ENCODE data around the gene ASCL5. TPM values are rescaled to one million over a fixed set of nuclear protein-coding genes. Genes with fewer than 3 reads are reported as not detected.

The ASCL5 gene
- polyA plus RNA-seq, 4 donors: 0.11 to 0.20 (median 0.17) TPM; not detected in 1

DNA sequence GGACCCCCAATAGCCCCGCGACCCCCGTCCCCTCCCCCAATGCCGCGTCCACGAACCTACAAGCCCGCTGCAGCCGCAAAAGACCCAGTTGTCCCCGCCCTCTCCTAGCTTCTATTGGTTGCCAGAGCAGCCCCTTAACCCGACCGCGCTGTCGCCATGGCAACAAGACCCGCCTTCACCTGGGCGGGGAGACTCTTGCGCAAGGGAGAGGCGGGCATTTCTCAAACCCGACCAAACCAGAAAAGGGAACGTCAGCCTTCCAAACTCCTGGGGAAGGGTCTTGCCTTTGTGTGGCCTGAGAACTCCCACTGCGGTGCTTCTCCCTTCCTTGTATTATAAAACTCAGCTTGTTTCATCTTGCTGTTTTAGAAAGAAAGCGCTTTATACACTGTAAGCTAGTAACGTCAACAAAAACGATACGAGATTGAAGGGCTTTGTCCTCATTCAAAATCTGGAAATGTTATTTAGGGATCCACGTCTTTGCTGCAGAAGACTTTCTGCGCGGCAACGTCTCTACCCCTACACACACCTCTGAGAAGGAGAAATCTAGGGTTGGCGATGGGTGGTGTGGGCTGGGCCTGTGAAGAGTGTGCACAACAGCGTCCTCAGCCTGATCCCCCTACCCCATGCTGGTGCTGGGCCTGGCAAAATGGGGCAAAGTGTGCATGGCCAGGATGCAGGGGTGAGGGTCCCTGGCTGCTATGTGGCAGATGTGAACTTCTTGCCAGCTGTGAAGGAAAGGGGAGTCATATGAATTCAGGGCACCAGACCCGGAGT, 27.6 kb upstream of the ASCL5 start, which contains the start of gene TMEM9:
TSS of gene TMEM9 (minus strand) at position 86 of the 777 bp plus-strand sequence. CDS start 551 bp downstream, outside the sequence.
- peak; percentile 96 to 99 (median 97) for DNase-seq (ENCODE audit: low read depth in 4 of 4, low spot score in 3 of 4)

- peak in 1 of 4 donors; percentile 32 for DNase-seq (ENCODE audit: low read depth in 4 of 4, low spot score in 3 of 4)
Observed at GRCh38 chr1:201153474-201154388, 26.7 kb upstream of the ASCL5 start.

DNA sequence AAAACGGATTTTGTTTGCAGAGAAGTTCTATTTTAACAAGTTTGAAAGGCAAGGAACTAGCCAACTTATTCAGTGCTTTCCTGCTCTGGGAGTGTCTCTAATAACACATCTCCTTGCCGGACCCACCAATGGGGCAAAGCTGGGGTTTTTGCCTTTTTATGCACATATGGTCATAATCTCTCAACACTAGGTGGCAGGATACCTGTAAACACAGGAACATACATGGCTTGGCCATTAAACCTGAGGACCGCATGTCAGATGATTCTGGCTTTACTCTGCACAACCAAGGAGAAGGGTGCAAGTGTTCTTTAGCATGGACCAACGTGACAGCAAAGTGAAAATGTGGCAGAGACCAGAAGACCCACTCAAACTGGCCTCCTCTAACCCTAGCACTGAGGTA, 22.4 kb upstream of the ASCL5 start:
- no peak for DNase-seq (ENCODE audit: low read depth in 4 of 4, low spot score in 3 of 4)

GRCh38 chr1:201147396-201148015, 20.5 kb upstream of the ASCL5 start:
- DNase-seq (ENCODE audit: low read depth in 4 of 4, low spot score in 3 of 4): no peak

DNA sequence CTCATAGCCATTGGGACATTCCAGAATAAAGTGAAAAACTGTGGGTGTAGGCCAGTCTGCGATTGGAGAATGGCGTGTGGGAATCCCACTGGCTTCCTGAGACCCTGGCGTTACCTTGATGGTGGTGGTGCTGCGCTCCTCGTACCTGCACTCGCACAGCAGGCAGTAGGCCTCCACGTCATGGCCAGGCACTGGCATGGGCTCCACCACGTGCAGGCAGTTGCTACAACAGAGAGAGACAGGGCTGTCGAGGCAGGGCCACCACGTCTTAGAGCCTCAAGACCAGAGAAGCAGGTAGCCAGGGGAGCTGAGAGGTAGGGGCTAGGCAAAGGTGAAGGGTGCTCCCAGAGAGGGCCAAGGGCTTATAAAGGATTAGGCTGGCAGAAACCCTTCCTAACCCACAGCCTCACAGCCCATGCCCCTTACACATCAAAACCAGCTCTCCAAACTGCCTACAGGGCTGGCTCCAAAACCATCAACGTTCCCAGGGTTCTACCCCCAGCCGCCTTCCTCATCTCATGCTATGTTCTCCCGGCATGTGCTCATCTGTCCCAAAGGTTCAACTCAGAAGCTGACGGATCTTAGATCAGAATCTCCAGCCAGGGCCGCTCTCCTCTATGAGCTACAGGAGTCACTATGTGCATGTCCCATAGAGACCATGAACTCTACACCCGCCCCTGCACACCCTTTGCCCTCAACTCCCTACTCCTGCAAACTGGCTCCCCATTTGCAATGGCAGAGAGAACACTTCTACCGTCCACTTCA, 19.8 kb upstream of the ASCL5 start:
- DNase-seq (ENCODE audit: low read depth in 4 of 4, low spot score in 3 of 4): no peak

- DNase-seq (ENCODE audit: low read depth in 4 of 4, low spot score in 3 of 4): no peak
Observed at GRCh38 chr1:201145816-201146215, 18.8 kb upstream of the ASCL5 start.

- DNase-seq (ENCODE audit: low read depth in 4 of 4, low spot score in 3 of 4): no peak
Observed at GRCh38 chr1:201145132-201145531, 18.1 kb upstream of the ASCL5 start.

DNA sequence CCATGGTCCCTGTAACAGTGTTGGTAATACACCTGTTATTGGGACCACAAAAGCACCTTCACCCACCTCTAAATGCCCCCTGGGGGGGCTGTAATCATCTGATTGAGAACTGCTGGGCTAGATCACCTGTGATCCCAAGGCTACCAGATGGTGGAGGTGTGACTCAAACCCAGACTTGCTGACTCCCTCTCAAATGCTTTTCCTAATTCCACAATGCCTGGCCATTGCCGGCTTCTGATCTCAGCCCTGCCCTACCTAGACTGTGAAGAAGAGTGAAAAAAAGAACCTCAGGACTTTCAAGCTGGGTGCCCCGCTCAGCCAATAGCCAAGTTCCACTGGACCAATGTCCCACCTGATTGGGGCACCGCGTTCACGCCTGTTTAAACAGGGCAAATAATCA, 17.7 kb upstream of the ASCL5 start:
- DNase-seq (ENCODE audit: low read depth in 4 of 4, low spot score in 3 of 4): no peak

- DNase-seq (ENCODE audit: low read depth in 4 of 4, low spot score in 3 of 4): no peak
Observed at GRCh38 chr1:201143726-201144635, 17.0 kb upstream of the ASCL5 start.

DNA sequence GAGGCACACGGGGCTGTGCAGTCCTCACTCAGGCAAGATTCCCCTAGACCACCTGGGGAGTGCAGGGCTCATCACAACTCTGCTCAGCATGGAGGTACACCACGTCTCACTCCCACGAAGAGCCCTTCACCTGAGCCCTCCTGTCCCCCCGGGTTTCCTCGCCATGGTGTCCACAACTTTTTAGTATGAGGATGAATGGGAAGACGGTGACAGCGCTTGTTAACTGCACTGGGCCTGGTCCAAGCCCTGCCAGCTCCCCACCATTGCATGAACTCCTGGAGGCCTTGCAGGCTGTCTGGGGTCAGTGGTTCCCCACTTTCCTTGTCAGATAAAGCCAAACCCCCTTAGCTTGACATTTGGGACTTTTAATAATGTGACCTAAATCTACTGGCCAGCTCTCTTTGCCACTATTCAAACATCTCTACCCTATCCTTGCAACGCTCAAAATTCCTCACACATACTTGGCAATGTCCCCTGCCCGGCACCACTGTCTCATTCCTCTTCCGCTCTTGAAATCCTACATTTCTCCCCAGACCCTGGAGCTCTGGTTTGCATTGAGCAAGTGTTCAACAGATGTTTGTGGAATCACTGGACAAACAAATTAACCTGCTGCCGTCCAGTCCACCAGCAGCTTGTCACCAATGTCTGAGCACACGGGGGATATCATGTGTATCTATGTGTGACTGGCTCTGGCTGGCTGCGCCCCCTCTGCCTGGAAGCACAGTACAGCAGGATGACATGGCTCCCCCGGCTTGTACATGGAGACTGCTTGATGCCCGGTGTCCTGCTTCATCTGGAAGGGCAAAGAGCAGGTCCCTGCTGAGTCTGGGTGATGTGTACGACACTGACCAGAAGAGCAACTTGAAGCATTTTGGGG, 16.1 kb upstream of the ASCL5 start:
- DNase-seq (ENCODE audit: low read depth in 4 of 4, low spot score in 3 of 4): no peak

GRCh38 chr1:201142011-201142848, 15.2 kb upstream of the ASCL5 start:
- DNase-seq (ENCODE audit: low read depth in 4 of 4, low spot score in 3 of 4): no peak

- no peak for DNase-seq (ENCODE audit: low read depth in 4 of 4, low spot score in 3 of 4)
Observed at GRCh38 chr1:201141418-201141817, 14.4 kb upstream of the ASCL5 start.

- DNase-seq (ENCODE audit: low read depth in 4 of 4, low spot score in 3 of 4): no peak
Observed at GRCh38 chr1:201140941-201141260, 13.9 kb upstream of the ASCL5 start.

- no peak for DNase-seq (ENCODE audit: low read depth in 4 of 4, low spot score in 3 of 4)
Observed at GRCh38 chr1:201140235-201140940, 13.4 kb upstream of the ASCL5 start.

GRCh38 chr1:201139756-201140155, 12.8 kb upstream of the ASCL5 start:
- DNase-seq (ENCODE audit: low read depth in 4 of 4, low spot score in 3 of 4): no peak

DNA sequence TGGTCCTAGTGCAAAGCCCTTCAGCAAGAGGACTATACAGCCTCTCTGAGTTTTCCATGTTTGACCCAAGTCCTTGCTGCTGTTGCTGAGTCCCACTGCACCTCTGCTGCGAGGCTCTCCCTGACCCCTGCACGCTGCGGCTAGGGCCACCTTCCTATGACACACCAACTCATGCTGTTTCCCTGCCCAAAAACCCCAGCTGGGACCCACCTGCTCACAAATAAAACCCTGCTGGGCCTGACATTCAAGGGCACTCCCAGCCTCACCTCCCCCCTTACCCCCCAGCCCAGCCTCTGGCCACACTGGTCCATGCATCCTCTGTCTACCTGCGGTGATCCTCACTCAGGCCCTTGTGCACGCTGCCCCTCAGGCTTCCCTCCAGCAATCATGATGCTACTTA, 12.3 kb upstream of the ASCL5 start:
- DNase-seq (ENCODE audit: low read depth in 4 of 4, low spot score in 3 of 4): no peak

DNA sequence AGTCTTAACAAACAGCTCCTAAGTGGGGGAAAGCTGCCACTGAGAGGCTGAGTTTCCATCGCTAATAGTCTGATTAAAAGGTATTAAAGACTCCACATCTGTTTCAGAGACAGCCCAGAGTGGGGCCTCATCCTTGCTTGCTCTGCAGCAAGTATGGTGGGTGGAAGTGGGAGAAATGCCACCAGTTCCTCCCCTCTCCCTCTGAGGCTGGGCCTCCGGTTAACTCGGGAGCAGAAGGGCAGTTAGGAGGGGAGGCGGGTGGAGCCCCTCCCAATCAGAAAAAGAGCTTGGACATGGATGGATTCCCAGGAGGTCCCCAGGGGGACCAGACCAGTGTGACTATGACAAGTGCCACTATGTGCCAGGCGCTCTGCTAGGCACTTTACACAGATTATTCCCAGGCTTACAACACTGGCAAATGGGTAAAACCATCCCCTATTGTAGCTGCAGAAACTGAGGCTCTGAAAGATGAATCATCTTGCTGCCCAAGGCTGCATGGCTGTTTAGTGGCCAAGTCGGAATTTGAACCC, 11.4 kb upstream of the ASCL5 start:
- DNase-seq (ENCODE audit: low read depth in 4 of 4, low spot score in 3 of 4): no peak

All from left renal pelvis (tissue), 4 donors.